BE2C (cell line): ENCODE measurements around the gene FGF23.

Source experiments
- DNase-seq: peaks from one replicate; pipeline ENCODE4 v3.0.0-alpha.2; 2020
- H3K27me3 ChIP-seq: fragments of 250-450 bp; sonication (Bioruptor Pico); 2 replicates; pipeline ENCODE4 v1.5.1; 2020; ENCODE audit warnings: mild to moderate bottlenecking
- H3K36me3 ChIP-seq: fragments of 250-450 bp; sonication (Bioruptor Pico); 2 replicates; pipeline ENCODE4 v1.5.1; 2020; ENCODE audit warnings: mild to moderate bottlenecking
- H3K4me1 ChIP-seq: fragments of 250-450 bp; sonication (Bioruptor Pico); 2 replicates; pipeline ENCODE4 v1.5.1; 2020
- H3K4me3 ChIP-seq: 2 replicates; pipeline ENCODE4 v1.5.1; 2011; ENCODE audit warnings: low read depth, low read length
- H3K9me3 ChIP-seq: fragments of 250-450 bp; sonication (Bioruptor Pico); 2 replicates; pipeline ENCODE4 v1.5.1; 2020
- CTCF ChIP-seq: IDR thresholded peaks from 2 replicates; pipeline ENCODE4 v1.5.1; 2012; ENCODE audit warnings: mild to moderate bottlenecking, low read depth, low read length

The FGF23 gene

GRCh38 chr12:4418913-4419312 lies 39.4 kb upstream of the FGF23 start:
- DNase-seq, result no peak
- Histone ChIP-seq H3K27me3 (peaks cover 19% of the 10 kb centered on the region), H3K36me3 (no peaks in the 10 kb centered on the region), H3K4me3 (no peak overlapping the region), H3K4me1 (no peaks in the 10 kb centered on the region), H3K9me3 (no peaks in the 10 kb centered on the region)
- TF ChIP-seq CTCF, result no peak

GRCh38 chr12:4417936-4418335 lies 38.4 kb upstream of the FGF23 start:
- Histone ChIP-seq H3K27me3 (peaks cover 19% of the 10 kb centered on the region), H3K4me1 (no peaks in the 10 kb centered on the region), H3K4me3 (no peak overlapping the region), H3K36me3 (no peaks in the 10 kb centered on the region), H3K9me3 (no peaks in the 10 kb centered on the region)
- no peak for TF ChIP-seq CTCF
- DNase-seq, result no peak

GRCh38 chr12:4417455-4417854 lies 37.9 kb upstream of the FGF23 start:
- Histone ChIP-seq H3K4me1 (no peaks in the 10 kb centered on the region), H3K4me3 (no peak overlapping the region), H3K36me3 (no peaks in the 10 kb centered on the region), H3K9me3 (no peaks in the 10 kb centered on the region), H3K27me3 (peaks cover 19% of the 10 kb centered on the region)
- TF ChIP-seq CTCF, result no peak
- DNase-seq, result no peak

GRCh38 chr12:4416276-4416675 lies 36.8 kb upstream of the FGF23 start:
- no peaks in the 10 kb centered on the region for H3K4me1 ChIP-seq
- H3K9me3 ChIP-seq, result no peaks in the 10 kb centered on the region
- no peaks in the 10 kb centered on the region for H3K36me3 ChIP-seq
- DNase-seq, result no peak
- H3K27me3 ChIP-seq, result peaks cover 23% of the 10 kb centered on the region
- H3K4me3 ChIP-seq, result no peak overlapping the region
- TF ChIP-seq CTCF, result no peak

GRCh38 chr12:4412465-4412864 lies 33.0 kb upstream of the FGF23 start:
- Histone ChIP-seq H3K4me3 (no peak overlapping the region), H3K36me3 (no peaks in the 10 kb centered on the region), H3K4me1 (no peaks in the 10 kb centered on the region), H3K27me3 (peaks cover 29% of the 10 kb centered on the region), H3K9me3 (no peaks in the 10 kb centered on the region)
- TF ChIP-seq CTCF, result no peak
- DNase-seq, result no peak

GRCh38 chr12:4412056-4412455 lies 32.5 kb upstream of the FGF23 start:
- no peak for DNase-seq
- Histone ChIP-seq H3K27me3 (peaks cover 33% of the 10 kb centered on the region), H3K4me3 (no peak overlapping the region), H3K9me3 (no peaks in the 10 kb centered on the region), H3K36me3 (no peaks in the 10 kb centered on the region), H3K4me1 (no peaks in the 10 kb centered on the region)
- TF ChIP-seq CTCF, result no peak
